Endothelial cell of umbilical vein (primary cell): ENCODE measurements around the gene HOXB3. TPM values are rescaled to one million over a fixed set of nuclear protein-coding genes. Genes with fewer than 3 reads are reported as not detected.

Source experiments
- BruUV-seq: library from RNA; stranded (reverse); fragments of 400-500 nt; replicated peaks from 2 replicates; lab custom pipeline; 2021; lab: Mats Ljungman, UMichigan
- CTCF ChIA-PET: fragments of 300-600, 350-600 bp; sonication (Branson Sonifier 250); formaldehyde crosslinking; loops from one replicate; lab custom pipeline; 2021; ENCODE audit warnings: antibody characterized with exemption, inconsistent platforms; lab: Charles Lee
- POLR2A ChIA-PET: fragments of 300-600, 350-600 bp; sonication (Branson Sonifier 250); formaldehyde crosslinking; loops from one replicate; lab custom pipeline; 2021; ENCODE audit warnings: antibody characterized with exemption, inconsistent platforms; lab: Charles Lee
- DNase-seq: peaks from one replicate; pipeline ENCODE4 v3.0.0-alpha.2; 2011; ENCODE audit warnings: low read depth, low spot score
- FAIRE-seq: peaks from 2 replicates; lab custom pipeline; 2011; peaks lifted over from hg19 to GRCh38; lab: Jason Lieb, UNC
- H2AFZ ChIP-seq: 2 replicates; pipeline ENCODE4 v1.6.0; 2012; ENCODE audit warnings: low read depth, low read length, control low read depth, inconsistent platforms
- H3K27ac ChIP-seq: 2 replicates; pipeline ENCODE4 v1.5.1; 2011; ENCODE audit warnings: low read depth, mild to moderate bottlenecking, control low read depth, low read length, moderate library complexity; ENCODE audit not compliant: insufficient read depth
- H3K27me3 ChIP-seq, 2 experiments: 2 replicates each; pipeline versions ENCODE4 v1.6.0 to v1.6.1; 2011; ENCODE audit warnings: low read length in 2 of 2, mixed read lengths in 1 of 2; ENCODE audit not compliant: control insufficient read depth in 2 of 2, insufficient read depth in 2 of 2
- H3K36me3 ChIP-seq, 2 experiments: 2 replicates in 1 of 2; 3 replicates in 1 of 2; pipeline ENCODE4 v1.5.1; 2011; ENCODE audit warnings: low read length in 2 of 2, mild to moderate bottlenecking in 1 of 2, moderate library complexity in 1 of 2; ENCODE audit not compliant: control insufficient read depth in 2 of 2, insufficient read depth in 2 of 2; ENCODE audit errors: extremely low read depth in 1 of 2
- H3K4me1 ChIP-seq: 3 replicates; pipeline ENCODE4 v1.5.1; 2011; ENCODE audit warnings: mild to moderate bottlenecking, low read length; ENCODE audit not compliant: control insufficient read depth, insufficient read depth; ENCODE audit errors: extremely low read depth
- H3K4me2 ChIP-seq: 2 replicates; pipeline ENCODE4 v1.6.1; 2011; ENCODE audit warnings: low read length, control low read depth, mixed read lengths; ENCODE audit not compliant: insufficient read depth
- H3K4me3 ChIP-seq, 3 experiments: fragments of 200-600 bp in 1 of 3; sonication (generic), shearing (Covaris generic) in 1 of 3; replicated peaks in 1 of 3; 2 replicates each; pipeline ENCODE4 v1.5.1; 2011 to 2016; ENCODE audit warnings: control low read depth in 3 of 3, low read length in 3 of 3, mild to moderate bottlenecking in 2 of 3, inconsistent platforms in 1 of 3, low read depth in 1 of 3, moderate library complexity in 1 of 3; ENCODE audit not compliant: insufficient read depth in 1 of 3
- H3K79me2 ChIP-seq: 2 replicates; pipeline ENCODE4 v1.6.0; 2012; ENCODE audit warnings: low read length, inconsistent platforms; ENCODE audit not compliant: control insufficient read depth, insufficient read depth
- H3K9ac ChIP-seq: replicated peaks from 2 replicates; pipeline ENCODE3; 2011; ENCODE audit warnings: low read length, control low read depth; ENCODE audit not compliant: insufficient read depth; ENCODE audit errors: extremely low read depth
- H3K9me1 ChIP-seq: replicated peaks from 3 replicates; pipeline ENCODE4 v1.6.0; 2011; ENCODE audit warnings: mild to moderate bottlenecking, low read length; ENCODE audit not compliant: control insufficient read depth, insufficient read depth; ENCODE audit errors: extremely low read depth
- H3K9me3 ChIP-seq: replicated peaks from 2 replicates; pipeline ENCODE4 v1.5.1; 2012; ENCODE audit warnings: low read length, inconsistent platforms; ENCODE audit not compliant: control insufficient read depth, insufficient read depth
- H4K20me1 ChIP-seq: replicated peaks from 2 replicates; pipeline ENCODE3; 2011; ENCODE audit warnings: mild to moderate bottlenecking, low read length; ENCODE audit not compliant: control insufficient read depth, insufficient read depth; ENCODE audit errors: extremely low read depth
- CTCF ChIP-seq, 2 donors: IDR thresholded peaks; 1 replicate in 1 of 2; 2 replicates in 1 of 2; pipeline ENCODE4 v1.5.1; 2011; ENCODE audit warnings: low read length in 2 of 2, mild to moderate bottlenecking in 2 of 2, moderate library complexity in 2 of 2, control low read depth in 1 of 2, inconsistent platforms in 1 of 2, low read depth in 1 of 2; ENCODE audit not compliant: insufficient read depth in 1 of 2; ENCODE audit errors: extremely low read depth in 1 of 2
- EZH2 ChIP-seq: IDR thresholded peaks from 2 replicates; pipeline ENCODE4 v1.6.1; 2012; ENCODE audit warnings: borderline replicate concordance, low read depth, mild to moderate bottlenecking, moderate library complexity, low read length, inconsistent platforms; ENCODE audit not compliant: severe bottlenecking
- dilution Hi-C: fragments of 300-500 bp; cut with MboI; formaldehyde crosslinking; loops from one replicate; pipeline ENCODE4 v1.15.0; 2019; ENCODE audit warnings: low sequenced_read_pairs; ENCODE audit not compliant: extremely low pct_ligation_motif_present
- intact Hi-C: fragments of 100-400 bp; cut with micrococcal nuclease; formaldehyde crosslinking; loops from one replicate; pipeline ENCODE4 v1.10.0; 2022
- polyA plus RNA-seq, 4 experiments: library from polyadenylated mRNA; depleted of rRNA in 3 of 4; stranded (reverse) in 3 of 4; unstranded in 1 of 4; fragments of >200 nt; gene quantifications; 2 replicates each; pipeline versions ENCODE4 v1.2.1 to v1.2.3, GENCODE V29; 2011 to 2012; ENCODE audit warnings: missing spikeins in 1 of 4
- total RNA-seq: library from RNA; stranded (reverse); gene quantifications from 2 replicates; pipeline ENCODE4 v1.2.3, GENCODE V29; 2021

Gene HOXB3
- total and polyA plus RNA-seq, 2 donors (not counting 3 experiments of a cell fraction or from before 2014, with no cell fraction given), result 29.6 to 56.6 TPM

- Histone ChIP-seq H3K27me3 (peaks cover 66 to 79% of the 10 kb centered on the region in 2 experiments), H3K36me3 (no peaks in the 10 kb centered on the region), H3K27ac (no peak overlapping the region), H2AFZ (peak overlapping the region; percentile 16), H3K4me1 (peaks cover 27% of the 10 kb centered on the region), H3K9me1 (no peaks in the 10 kb centered on the region), H3K4me2 (peak overlapping the region; percentile 84), H3K79me2 (no peaks in the 10 kb centered on the region), H3K4me3 (peak overlapping the region; percentile 3 to 46 (median 30)), H3K9ac (no peak overlapping the region), H3K9me3 (no peaks in the 10 kb centered on the region), H4K20me1 (no peaks in the 10 kb centered on the region)
- intact Hi-C loops, result loop anchor here (1.0 to 5.0 kb wide), 8 partner anchors 126 to 593 kb away; no protein-coding TSS in a partner anchor
- no peak for TF ChIP-seq EZH2
- peak; percentile 91 to 99 for TF ChIP-seq CTCF (IDR thresholded peaks at IDR 0.05; ENCODE audit: extremely low read depth in 1 of 2, insufficient read depth in 1 of 2, low read depth in 1 of 2, low read length in 2 of 2)
- DNase-seq, result peak; percentile 83
- BruUV-seq, result no TSS peak
- POLR2A ChIA-PET, result interaction anchor here (0.6 kb wide), 1 partner anchor 392 kb away, joined by 3 read pairs; no protein-coding TSS in a partner anchor
- CTCF ChIA-PET, result interaction anchor here (0.7 to 6.3 kb wide), 30 partner anchors 9 to 600 kb away, joined by 3 to 45 read pairs (median 4); no protein-coding TSS in a partner anchor
- dilution Hi-C loops, result no loop called here
- FAIRE-seq, result peak; percentile 93
These were observed 28.3 kb upstream of the HOXB3 start for GRCh38 chr17:48618256-48618896.
